T-cell (primary cell): Measurements from ENCODE around the gene ADAMTS9. TPM values are rescaled to one million over a fixed set of nuclear protein-coding genes. Genes with fewer than 3 reads are reported as not detected.

Experiments
- ATAC-seq, 4 experiments: fragments of 200-7000 bp in 3 of 4; fragments of 150-1000 bp in 1 of 4; cut with Tn5 transposase; replicated peaks in 1 of 4; 1 replicate in 3 of 4; 2 replicates in 1 of 4; pipeline ENCODE4 v1.10.0; 2021; ENCODE audit warnings: moderate library complexity in 3 of 4, mild to moderate bottlenecking in 2 of 4, moderate number of reproducible peaks in 1 of 4
- CTCF ChIA-PET, 2 donors: fragments of 300-600 bp; sonication (Branson Sonifier 250); formaldehyde crosslinking; loops; one replicate each; lab custom pipeline; 2022; ENCODE audit warnings: antibody characterized with exemption in 2 of 2; lab: Charles Lee
- POLR2A ChIA-PET, 2 donors: fragments of 300-600 bp; sonication (Branson Sonifier 250); formaldehyde crosslinking; loops; one replicate each; lab custom pipeline; 2022; ENCODE audit warnings: antibody characterized with exemption in 2 of 2; lab: Charles Lee
- DNase-seq, 35 experiments: peaks; one replicate each; pipeline versions ENCODE4 v3.0.0 to v3.0.0-alpha.2; 2013 to 2023
- H3K27ac ChIP-seq: one replicate; pipeline ENCODE4 v1.5.1; 2013; ENCODE audit warnings: low read length
- H3K27me3 ChIP-seq, 2 experiments: replicated peaks in 1 of 2; 1 replicate in 1 of 2; 2 replicates in 1 of 2; pipeline versions ENCODE4 v1.6.1 to v1.7.0; 2013; ENCODE audit warnings: low read length in 1 of 2, mixed read lengths in 1 of 2; ENCODE audit not compliant: control insufficient read depth in 2 of 2, insufficient read depth in 2 of 2; ENCODE audit errors: extremely low read depth in 1 of 2
- H3K36me3 ChIP-seq, 2 donors: 1 replicate in 1 of 2; 2 replicates in 1 of 2; pipeline versions ENCODE4 v1.6.1 to v1.7.0; 2013; ENCODE audit warnings: low read length in 1 of 2; ENCODE audit not compliant: control insufficient read depth in 2 of 2, insufficient read depth in 1 of 2; ENCODE audit errors: extremely low read depth in 1 of 2
- H3K4me1 ChIP-seq, 2 experiments: 1 replicate in 1 of 2; 2 replicates in 1 of 2; pipeline versions ENCODE4 v1.6.1 to v1.7.0; 2013; ENCODE audit warnings: low read length in 2 of 2, mixed read lengths in 1 of 2; ENCODE audit not compliant: insufficient read depth in 2 of 2, control insufficient read depth in 1 of 2; ENCODE audit errors: extremely low read depth in 1 of 2
- H3K4me3 ChIP-seq, 2 donors: 1 replicate in 1 of 2; 2 replicates in 1 of 2; pipeline versions ENCODE4 v1.5.1 to v1.7.0; 2013; ENCODE audit warnings: mild to moderate bottlenecking in 2 of 2, low read length in 1 of 2, moderate library complexity in 1 of 2; ENCODE audit not compliant: control insufficient read depth in 1 of 2; ENCODE audit errors: extremely low read depth in 1 of 2
- H3K9me3 ChIP-seq: 2 replicates; pipeline ENCODE4 v1.7.0; 2013
- H3K27ac Mint-ChIP-seq, 2 donors: one replicate each; pipeline ENCODE4 v1.8.0; 2020 to 2021; ENCODE audit warnings: mild to moderate bottlenecking in 2 of 2, mixed read lengths in 2 of 2
- H3K27me3 Mint-ChIP-seq, 2 donors: one replicate each; pipeline ENCODE4 v1.8.0; 2021 to 2022; ENCODE audit warnings: mixed read lengths in 2 of 2
- H3K36me3 Mint-ChIP-seq: one replicate; pipeline ENCODE4 v1.8.0; 2021; ENCODE audit warnings: mixed read lengths
- H3K4me1 Mint-ChIP-seq, 3 donors: one replicate each; pipeline ENCODE4 v1.8.0; 2020 to 2022; ENCODE audit warnings: mixed read lengths in 3 of 3, mild to moderate bottlenecking in 1 of 3
- H3K4me3 Mint-ChIP-seq, 3 donors: one replicate each; pipeline ENCODE4 v1.8.0; 2020 to 2022; ENCODE audit warnings: mild to moderate bottlenecking in 3 of 3, mixed read lengths in 3 of 3, moderate library complexity in 3 of 3
- H3K9me3 Mint-ChIP-seq, 3 donors: one replicate each; pipeline ENCODE4 v1.8.0; 2020 to 2022; ENCODE audit warnings: mixed read lengths in 3 of 3
- WGBS: methylation state at CpG from one replicate; pipeline ENCODE4 v1.1.5; 2013; ENCODE audit warnings: missing lambda C conversion rate; ENCODE audit not compliant: insufficient coverage; 5-methylcytosine and 5-hydroxymethylcytosine counted together
- total RNA-seq, 35 experiments: library from RNA in 6 of 35; stranded (reverse) in 6 of 35; fragments of 120-200 nt in 1 of 35; gene quantifications; one replicate each; pipeline versions ENCODE4 v1.2.1 to v1.2.4 and lab custom pipeline; 2013 to 2026

The ADAMTS9 gene
- total RNA-seq, 5 donors from 2014 or later (not counting 1 experiment from before 2014, with no cell fraction given) = 0.09 to 0.10 TPM; not detected in 3

GRCh38 chr3:64668582-64669510 lies 19.0 kb downstream of the ADAMTS9 start:
- H3K36me3 Mint-ChIP-seq = no peaks in the 10 kb centered on the region
- H3K9me3 ChIP-seq = no peaks in the 10 kb centered on the region
- no peaks in the 10 kb centered on the region for H3K27me3 ChIP-seq
- H3K9me3 Mint-ChIP-seq = peaks cover 0 to 4% (median 3%) of the 10 kb centered on the region in 3 donors
- WGBS = 81% methylated on average over 4 of the region's 10 CpGs
- no peak overlapping the region for H3K4me3 ChIP-seq
- ATAC-seq = no peak
- no peak overlapping the region for H3K27ac ChIP-seq
- ChIA-PET CTCF (interaction anchor here in 1 of 2 donors (0.6 kb wide), 1 partner anchor 19 kb away, joined by 5 read pairs; the partner anchor contains the start of gene ADAMTS9), POLR2A (no interaction called here)
- no peaks in the 10 kb centered on the region for H3K36me3 ChIP-seq
- H3K4me3 Mint-ChIP-seq = no peak overlapping the region
- H3K4me1 Mint-ChIP-seq = no peaks in the 10 kb centered on the region
- no peak for DNase-seq
- no peak overlapping the region for H3K27ac Mint-ChIP-seq
- no peaks in the 10 kb centered on the region for H3K27me3 Mint-ChIP-seq
- no peaks in the 10 kb centered on the region for H3K4me1 ChIP-seq

GRCh38 chr3:64667887-64668581 lies 19.8 kb downstream of the ADAMTS9 start:
- no peaks in the 10 kb centered on the region for H3K9me3 ChIP-seq
- Mint-ChIP-seq H3K4me1 (no peaks in the 10 kb centered on the region), H3K9me3 (peaks cover under 1 to 4% (median 3%) of the 10 kb centered on the region in 3 donors), H3K27me3 (no peaks in the 10 kb centered on the region), H3K27ac (no peak overlapping the region), H3K36me3 (no peaks in the 10 kb centered on the region), H3K4me3 (no peak overlapping the region)
- H3K27ac ChIP-seq = no peak overlapping the region
- H3K4me3 ChIP-seq = no peak overlapping the region
- ChIA-PET POLR2A (no interaction called here), CTCF (no interaction called here)
- H3K4me1 ChIP-seq = no peaks in the 10 kb centered on the region
- H3K27me3 ChIP-seq = no peaks in the 10 kb centered on the region
- WGBS = 88% methylated on average over 6 of the region's 13 CpGs
- DNase-seq = no peak
- no peak for ATAC-seq
- H3K36me3 ChIP-seq = no peaks in the 10 kb centered on the region

GRCh38 chr3:64667138-64667537 lies 20.7 kb downstream of the ADAMTS9 start:
- no peaks in the 10 kb centered on the region for H3K4me1 ChIP-seq
- Mint-ChIP-seq H3K4me1 (no peaks in the 10 kb centered on the region), H3K36me3 (no peaks in the 10 kb centered on the region), H3K4me3 (no peak overlapping the region), H3K27me3 (no peaks in the 10 kb centered on the region), H3K9me3 (peaks cover 7 to 10% (median 9%) of the 10 kb centered on the region in 3 donors), H3K27ac (no peak overlapping the region)
- no peak for ATAC-seq
- no peak for DNase-seq
- WGBS = 90% methylated on average over 2 of the region's 6 CpGs
- ChIA-PET CTCF (no interaction called here), POLR2A (no interaction called here)
- H3K27ac ChIP-seq = no peak overlapping the region
- no peaks in the 10 kb centered on the region for H3K27me3 ChIP-seq
- H3K9me3 ChIP-seq = no peaks in the 10 kb centered on the region
- no peak overlapping the region for H3K4me3 ChIP-seq
- H3K36me3 ChIP-seq = no peaks in the 10 kb centered on the region

- Histone ChIP-seq H3K36me3 (no peaks in the 10 kb centered on the region), H3K4me1 (no peaks in the 10 kb centered on the region), H3K9me3 (no peaks in the 10 kb centered on the region), H3K4me3 (no peak overlapping the region), H3K27me3 (no peaks in the 10 kb centered on the region), H3K27ac (no peak overlapping the region)
- 74% methylated on average over 2 of the region's 4 CpGs for WGBS
- Mint-ChIP-seq H3K36me3 (no peaks in the 10 kb centered on the region), H3K27ac (no peak overlapping the region), H3K4me3 (no peak overlapping the region), H3K4me1 (no peaks in the 10 kb centered on the region), H3K9me3 (peaks cover 9 to 14% (median 13%) of the 10 kb centered on the region in 3 donors), H3K27me3 (no peaks in the 10 kb centered on the region)
- DNase-seq = no peak
- no peak for ATAC-seq
- ChIA-PET POLR2A (no interaction called here), CTCF (no interaction called here)
These were observed 21.6 kb downstream of the ADAMTS9 start for GRCh38 chr3:64666171-64666588.

GRCh38 chr3:64664397-64664796 lies 23.4 kb downstream of the ADAMTS9 start:
- no peaks in the 10 kb centered on the region for H3K27me3 ChIP-seq
- no peaks in the 10 kb centered on the region for H3K36me3 ChIP-seq
- DNase-seq (no peak), ATAC-seq (no peak)
- H3K9me3 ChIP-seq = no peaks in the 10 kb centered on the region
- Mint-ChIP-seq H3K27me3 (no peaks in the 10 kb centered on the region), H3K36me3 (no peaks in the 10 kb centered on the region), H3K4me3 (no peak overlapping the region), H3K9me3 (peaks cover 10 to 17% (median 13%) of the 10 kb centered on the region in 3 donors), H3K4me1 (no peaks in the 10 kb centered on the region), H3K27ac (no peak overlapping the region)
- no CpG with 5 or more reads among the region's 3 CpGs for WGBS
- ChIA-PET CTCF (no interaction called here), POLR2A (no interaction called here)
- no peak overlapping the region for H3K4me3 ChIP-seq
- H3K27ac ChIP-seq = no peak overlapping the region
- H3K4me1 ChIP-seq = no peaks in the 10 kb centered on the region

GRCh38 chr3:64659617-64659978 lies 28.2 kb downstream of the ADAMTS9 start:
- Mint-ChIP-seq H3K4me1 (no peaks in the 10 kb centered on the region), H3K27ac (no peak overlapping the region), H3K36me3 (no peaks in the 10 kb centered on the region), H3K9me3 (peaks cover 7 to 17% (median 17%) of the 10 kb centered on the region in 3 donors), H3K27me3 (no peaks in the 10 kb centered on the region), H3K4me3 (no peak overlapping the region)
- Histone ChIP-seq H3K27me3 (peaks cover 0 to 2% of the 10 kb centered on the region in 2 experiments), H3K27ac (no peak overlapping the region), H3K4me1 (no peaks in the 10 kb centered on the region), H3K4me3 (no peak overlapping the region), H3K9me3 (no peaks in the 10 kb centered on the region), H3K36me3 (no peaks in the 10 kb centered on the region)
- ATAC-seq = no peak
- DNase-seq = no peak
- POLR2A ChIA-PET = no interaction called here
- WGBS = 50% methylated on average over 1 of the region's 2 CpGs
- CTCF ChIA-PET = no interaction called here
